PC-9 (cell line): ENCODE data around the gene BMP8A.

Experiments used
- CTCF ChIP-seq: fragments of 200-600 bp; sonication (generic); conservative IDR thresholded peaks from 2 replicates; pipeline ENCODE4 v1.6.1; 2017; ENCODE audit warnings: mixed run types, antibody characterized with exemption, mild to moderate bottlenecking, moderate library complexity
- EZH2 ChIP-seq: fragments of 200-600 bp; sonication (generic); IDR thresholded peaks from 2 replicates; pipeline ENCODE4 v1.8.0; 2017; ENCODE audit warnings: antibody characterized with exemption, low read depth

- TF ChIP-seq CTCF, result no peak
- TF ChIP-seq EZH2, result no peak
These were observed 72.9 kb downstream of the BMP8A start for GRCh38 chr1:39564340-39564739.
